Body of pancreas (tissue), 4 donors: ENCODE data around the gene TMEM131L.
A peak's percentile ranks its signal among the peaks of the same experiment; 100 is the strongest.

Experiments used
- POLR2A ChIP-seq, 3 donors: fragments of 450-650 bp; IDR thresholded peaks; one replicate each; pipeline ENCODE4 v1.6.1; 2016; ENCODE audit warnings: antibody characterized with exemption in 3 of 3, mild to moderate bottlenecking in 2 of 3
- TF ChIP-seq, protein P1 (sequence below), 7 experiments: fragments of 450-650 bp in 4 of 7; fragments of 200-600 bp in 3 of 7; sonication (generic) in 3 of 7; IDR thresholded peaks; one replicate each; pipeline ENCODE4 v1.5.1; 2016 to 2019; ENCODE audit warnings: antibody characterized with exemption in 7 of 7

DNA sequence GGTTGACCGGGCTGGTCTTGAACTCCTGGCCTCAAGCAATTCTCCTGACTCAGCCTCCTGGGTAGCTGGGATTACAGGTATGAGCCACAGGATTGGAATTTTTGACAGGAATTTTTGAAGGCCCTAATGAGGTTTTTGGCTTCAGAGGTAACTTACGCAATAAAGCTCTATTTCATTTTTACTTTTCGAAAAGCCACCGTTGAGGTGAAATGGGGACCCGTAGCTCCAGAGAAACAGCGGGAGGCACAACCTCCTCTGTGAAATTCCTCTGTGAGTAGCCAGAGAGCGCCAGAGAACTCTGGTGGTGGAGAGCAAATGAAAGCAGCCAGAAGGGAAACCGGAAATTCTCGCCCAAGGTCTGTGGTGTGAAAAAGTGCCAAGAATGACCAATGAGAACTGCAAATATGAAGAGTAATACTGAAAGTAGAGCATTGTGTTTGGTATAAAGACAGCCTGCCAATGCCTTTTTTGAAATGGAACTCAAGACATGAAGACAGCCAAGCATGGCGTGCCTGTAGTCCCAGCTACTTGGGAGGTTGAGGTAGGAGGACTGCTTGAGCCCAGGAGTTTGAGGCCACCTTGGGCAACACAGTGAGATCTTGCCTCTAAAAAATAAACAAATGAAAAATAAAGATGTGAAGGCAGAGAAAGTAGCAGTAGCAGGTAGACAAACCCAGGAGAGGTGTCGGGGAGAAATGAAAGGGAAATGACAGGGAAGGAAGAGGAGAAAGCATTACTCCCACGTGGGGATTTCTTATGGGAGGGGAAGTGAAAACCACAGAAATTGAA is 33.0 kb upstream of the TMEM131L start:
- TF ChIP-seq, protein P1, sequence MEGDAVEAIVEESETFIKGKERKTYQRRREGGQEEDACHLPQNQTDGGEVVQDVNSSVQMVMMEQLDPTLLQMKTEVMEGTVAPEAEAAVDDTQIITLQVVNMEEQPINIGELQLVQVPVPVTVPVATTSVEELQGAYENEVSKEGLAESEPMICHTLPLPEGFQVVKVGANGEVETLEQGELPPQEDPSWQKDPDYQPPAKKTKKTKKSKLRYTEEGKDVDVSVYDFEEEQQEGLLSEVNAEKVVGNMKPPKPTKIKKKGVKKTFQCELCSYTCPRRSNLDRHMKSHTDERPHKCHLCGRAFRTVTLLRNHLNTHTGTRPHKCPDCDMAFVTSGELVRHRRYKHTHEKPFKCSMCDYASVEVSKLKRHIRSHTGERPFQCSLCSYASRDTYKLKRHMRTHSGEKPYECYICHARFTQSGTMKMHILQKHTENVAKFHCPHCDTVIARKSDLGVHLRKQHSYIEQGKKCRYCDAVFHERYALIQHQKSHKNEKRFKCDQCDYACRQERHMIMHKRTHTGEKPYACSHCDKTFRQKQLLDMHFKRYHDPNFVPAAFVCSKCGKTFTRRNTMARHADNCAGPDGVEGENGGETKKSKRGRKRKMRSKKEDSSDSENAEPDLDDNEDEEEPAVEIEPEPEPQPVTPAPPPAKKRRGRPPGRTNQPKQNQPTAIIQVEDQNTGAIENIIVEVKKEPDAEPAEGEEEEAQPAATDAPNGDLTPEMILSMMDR (IDR thresholded peaks at IDR 0.05), result peak; percentile 69 to 97 (median 96)
- peak in 1 of 3 donors; percentile 24 for TF ChIP-seq POLR2A (IDR thresholded peaks at IDR 0.05)
